GM10248 (cell line): ENCODE measurements around the gene FBF1.

Source experiments
- CTCF ChIA-PET: fragments of 300-600 bp; sonication (Branson Sonifier 250); formaldehyde crosslinking; extraction: SDS; loops from one replicate; lab custom pipeline; 2021; ENCODE audit warnings: antibody characterized with exemption; lab: Yijun Ruan, JAX
- POLR2A ChIA-PET: fragments of 350-650 bp; sonication (Branson Sonifier 250); formaldehyde crosslinking; extraction: SDS; loops from one replicate; lab custom pipeline; 2020; ENCODE audit warnings: antibody characterized with exemption; lab: Yijun Ruan, JAX
- DNase-seq: peaks from one replicate; pipeline ENCODE4 v3.0.0; 2012; ENCODE audit errors: extremely low spot score
- TF ChIP-seq, protein P1 (sequence below): IDR thresholded peaks from 2 replicates; pipeline ENCODE4 v1.5.1; 2012; ENCODE audit warnings: mild to moderate bottlenecking, low read depth; ENCODE audit errors: extremely low read depth, missing control alignments, control extremely low read depth

The FBF1 gene

DNA sequence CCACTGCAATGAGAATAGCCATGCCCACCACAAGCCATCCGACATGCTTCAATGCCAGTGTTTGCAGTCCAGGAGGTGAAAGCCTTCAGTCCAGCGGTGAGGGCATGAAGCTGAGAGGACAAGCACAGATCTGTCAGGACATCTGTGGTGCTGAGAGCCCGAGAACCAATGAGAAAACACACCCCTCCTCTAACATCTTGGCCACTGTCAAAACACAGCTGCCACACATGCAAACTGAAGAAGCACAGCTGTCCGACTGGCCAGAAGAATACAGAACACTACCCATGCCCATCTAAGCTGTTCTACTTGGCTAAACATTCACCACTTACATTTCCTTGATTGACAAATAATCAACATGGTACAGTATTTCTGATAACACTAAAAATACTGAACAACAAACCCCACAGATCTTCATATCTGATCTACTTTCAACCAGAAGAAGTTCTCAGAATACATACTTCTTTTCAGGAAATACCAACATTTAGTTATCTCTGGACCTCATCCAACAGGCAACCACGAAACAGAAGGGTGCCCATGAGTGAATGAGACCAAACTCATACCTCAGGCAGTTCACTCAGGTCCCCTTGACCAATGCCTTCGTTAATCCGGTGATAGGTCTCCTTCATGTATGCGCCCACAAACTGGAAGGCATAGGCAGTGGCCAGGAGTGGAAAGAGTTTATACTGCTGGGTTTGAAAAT, 10.2 kb upstream of the FBF1 start:
- ChIA-PET POLR2A (no interaction called here), CTCF (interaction anchor here (0.8 to 1.9 kb wide), 4 partner anchors 27 to 155 kb away, joined by 3 to 4 read pairs (median 3); partner anchors contain the start of gene MRPL38)
- no peak for DNase-seq
- TF ChIP-seq, protein P1, sequence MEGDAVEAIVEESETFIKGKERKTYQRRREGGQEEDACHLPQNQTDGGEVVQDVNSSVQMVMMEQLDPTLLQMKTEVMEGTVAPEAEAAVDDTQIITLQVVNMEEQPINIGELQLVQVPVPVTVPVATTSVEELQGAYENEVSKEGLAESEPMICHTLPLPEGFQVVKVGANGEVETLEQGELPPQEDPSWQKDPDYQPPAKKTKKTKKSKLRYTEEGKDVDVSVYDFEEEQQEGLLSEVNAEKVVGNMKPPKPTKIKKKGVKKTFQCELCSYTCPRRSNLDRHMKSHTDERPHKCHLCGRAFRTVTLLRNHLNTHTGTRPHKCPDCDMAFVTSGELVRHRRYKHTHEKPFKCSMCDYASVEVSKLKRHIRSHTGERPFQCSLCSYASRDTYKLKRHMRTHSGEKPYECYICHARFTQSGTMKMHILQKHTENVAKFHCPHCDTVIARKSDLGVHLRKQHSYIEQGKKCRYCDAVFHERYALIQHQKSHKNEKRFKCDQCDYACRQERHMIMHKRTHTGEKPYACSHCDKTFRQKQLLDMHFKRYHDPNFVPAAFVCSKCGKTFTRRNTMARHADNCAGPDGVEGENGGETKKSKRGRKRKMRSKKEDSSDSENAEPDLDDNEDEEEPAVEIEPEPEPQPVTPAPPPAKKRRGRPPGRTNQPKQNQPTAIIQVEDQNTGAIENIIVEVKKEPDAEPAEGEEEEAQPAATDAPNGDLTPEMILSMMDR: no peak

DNA sequence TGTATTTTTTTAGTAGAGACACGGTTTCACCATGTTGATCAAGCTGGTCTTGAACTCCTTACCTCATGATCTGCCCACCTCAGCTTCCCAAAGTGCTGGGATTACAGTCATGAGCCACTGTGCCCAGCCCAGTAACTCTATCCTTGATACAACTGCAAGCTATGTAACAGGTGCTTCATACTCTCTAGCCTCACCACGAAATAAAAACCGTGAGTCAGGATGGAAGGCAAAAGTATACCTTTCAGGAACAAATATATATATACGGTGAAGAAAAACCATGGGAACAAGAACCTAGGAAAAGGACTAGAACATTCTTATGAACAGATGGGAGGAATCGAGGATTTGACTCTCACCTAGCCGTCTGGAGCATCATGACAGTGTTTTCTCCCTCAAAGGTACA, 9.6 kb upstream of the FBF1 start:
- CTCF ChIA-PET: interaction anchor here (1.2 to 1.5 kb wide), 3 partner anchors 10 to 156 kb away, joined by 3 to 4 read pairs (median 3); no protein-coding TSS in a partner anchor
- TF ChIP-seq, protein P1: no peak
- POLR2A ChIA-PET: interaction anchor here (0.6 kb wide), 1 partner anchor 30 kb away, joined by 3 read pairs; no protein-coding TSS in a partner anchor
- no peak for DNase-seq

DNA sequence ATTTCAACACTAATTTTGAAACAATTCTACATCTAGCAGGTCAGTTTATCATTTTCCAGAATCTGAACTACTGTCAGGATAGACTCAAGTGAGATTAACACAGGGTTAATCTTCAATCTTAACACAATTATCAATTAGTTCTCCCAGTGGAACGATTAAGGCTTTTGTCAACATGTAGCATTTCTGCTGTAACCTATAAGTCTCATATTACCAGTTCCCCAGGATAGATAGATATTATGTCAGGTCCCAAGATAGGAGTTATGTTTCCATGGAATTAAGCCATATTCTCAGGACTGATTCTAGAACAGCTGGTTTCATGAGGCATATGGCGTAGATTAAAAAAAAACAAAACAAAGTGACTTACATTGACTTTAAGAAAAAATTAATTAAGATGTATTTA, 4.4 kb upstream of the FBF1 start:
- ChIA-PET POLR2A (no interaction called here), CTCF (interaction anchor here (0.8 to 1.8 kb wide), 5 partner anchors 12 to 60 kb away, joined by 3 to 6 read pairs (median 4); no protein-coding TSS in a partner anchor)
- TF ChIP-seq, protein P1: no peak
- DNase-seq: no peak

DNA sequence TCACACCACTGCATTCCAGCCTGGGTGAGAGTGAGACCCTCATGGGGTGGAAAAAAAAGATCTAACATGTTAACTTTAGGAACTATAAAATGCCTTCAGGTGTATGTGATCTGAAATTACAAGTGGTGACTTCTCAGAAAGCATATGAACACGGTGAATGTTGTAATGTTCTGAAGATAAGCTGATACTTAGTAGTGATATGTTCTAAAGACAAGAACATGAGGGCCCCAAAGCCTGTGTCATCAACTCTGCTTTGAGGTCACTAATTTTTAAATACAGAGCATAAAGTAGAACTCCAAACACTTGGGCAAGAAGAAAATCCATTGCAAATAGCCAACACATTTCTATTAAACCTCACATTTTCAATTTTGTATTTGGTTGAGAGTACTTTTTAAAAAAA, 2.6 kb upstream of the FBF1 start:
- TF ChIP-seq, protein P1: no peak
- ChIA-PET CTCF (no interaction called here), POLR2A (no interaction called here)

DNA sequence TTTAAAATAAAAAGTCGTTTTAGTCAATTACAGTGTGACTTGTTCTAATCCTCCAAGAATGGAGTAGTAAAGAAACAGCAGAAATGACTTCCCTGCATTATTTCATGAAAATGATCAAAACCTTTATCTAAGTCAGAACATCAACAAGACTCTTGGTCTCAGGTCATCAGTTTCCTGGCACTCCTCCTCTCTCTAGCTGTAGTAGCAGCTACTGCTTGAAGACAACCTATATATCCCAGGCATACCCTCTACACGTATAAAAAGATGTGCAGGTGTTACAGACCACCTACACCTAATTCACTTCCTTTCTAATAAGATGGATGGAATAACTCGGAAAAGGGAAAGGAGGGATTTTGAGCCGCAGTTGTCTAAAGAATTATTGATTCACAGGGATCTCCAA, 1.6 kb upstream of the FBF1 start:
- ChIA-PET CTCF (interaction anchor here (1.5 kb wide), 1 partner anchor 72 kb away, joined by 6 read pairs; no protein-coding TSS in a partner anchor), POLR2A (no interaction called here)
- TF ChIP-seq, protein P1: no peak
- no peak for DNase-seq

More for the DNA sequence above, 2.6 kb upstream of the FBF1 start:
- no peak for DNase-seq

DNA sequence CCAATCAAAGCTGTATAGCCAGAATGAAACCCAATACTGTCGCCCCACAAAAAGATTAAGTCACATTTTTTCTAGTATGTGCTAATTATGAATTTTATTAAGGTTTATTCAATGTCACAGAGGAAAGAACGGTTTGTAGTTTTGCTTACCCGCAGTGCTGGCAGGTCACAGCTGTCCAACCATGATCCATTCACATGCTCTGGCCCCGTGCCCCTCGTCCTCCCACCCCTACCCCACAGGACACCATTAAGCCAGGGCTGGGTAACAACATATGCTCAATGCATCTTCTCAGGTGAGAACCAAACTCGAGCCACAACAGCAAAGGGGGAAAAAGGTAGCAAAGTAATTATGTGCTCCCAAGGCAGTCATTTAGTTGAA, 589 bp upstream of the FBF1 start:
- ChIA-PET CTCF (interaction anchor here (0.7 to 1.8 kb wide), 7 partner anchors 14 to 122 kb away, joined by 3 to 9 read pairs (median 4); no protein-coding TSS in a partner anchor), POLR2A (interaction anchor here (0.5 to 0.6 kb wide), 3 partner anchors 39 to 1972 kb away, joined by 3 to 5 read pairs (median 3); no protein-coding TSS in a partner anchor)
- DNase-seq: no peak
- TF ChIP-seq, protein P1: no peak
